Endodermal cell (in vitro differentiated cells): ENCODE measurements around the gene C4orf50. TPM values are rescaled to one million over a fixed set of nuclear protein-coding genes. Genes with fewer than 3 reads are reported as not detected.
A peak's percentile ranks its signal among the peaks of the same experiment; 100 is the strongest.

Experiments used
- DNase-seq: peaks from one replicate; pipeline ENCODE4 v3.0.0-alpha.2; 2017
- H3K27ac ChIP-seq: 2 replicates; pipeline ENCODE4 v1.5.1; 2013; ENCODE audit warnings: mild to moderate bottlenecking, low read depth, low read length, moderate library complexity
- H3K27me3 ChIP-seq: 2 replicates; pipeline ENCODE4 v1.6.1; 2013; ENCODE audit warnings: mild to moderate bottlenecking, low read length, moderate library complexity; ENCODE audit not compliant: insufficient read depth, control insufficient read depth, poor library complexity, severe bottlenecking
- H3K36me3 ChIP-seq: 2 replicates; pipeline ENCODE4 v1.7.0; 2013; ENCODE audit warnings: mild to moderate bottlenecking, low read length, moderate library complexity; ENCODE audit not compliant: control insufficient read depth, insufficient read depth
- H3K4me1 ChIP-seq: one replicate; pipeline ENCODE4 v1.7.0; 2013; ENCODE audit warnings: low read length; ENCODE audit not compliant: control insufficient read depth, insufficient read depth
- H3K4me3 ChIP-seq: 2 replicates; pipeline ENCODE4 v1.5.1; 2013; ENCODE audit warnings: mild to moderate bottlenecking, low read length, moderate library complexity
- H3K9ac ChIP-seq: 2 replicates; pipeline ENCODE4 v1.6.1; 2013; ENCODE audit warnings: mild to moderate bottlenecking, low read length, moderate library complexity; ENCODE audit not compliant: poor library complexity, severe bottlenecking; ENCODE audit errors: extremely low read depth
- H3K9me3 ChIP-seq: 2 replicates; pipeline ENCODE4 v1.6.1; 2013; ENCODE audit warnings: mild to moderate bottlenecking, low read length, moderate library complexity; ENCODE audit not compliant: control insufficient read depth
- H3K27ac Mint-ChIP-seq: 2 replicates; pipeline ENCODE4 v1.8.0; 2020; ENCODE audit warnings: mixed read lengths
- H3K27me3 Mint-ChIP-seq: 2 replicates; pipeline ENCODE4 v1.8.0; 2021; ENCODE audit warnings: mild to moderate bottlenecking, mixed read lengths; ENCODE audit not compliant: insufficient read depth
- H3K36me3 Mint-ChIP-seq: 2 replicates; pipeline ENCODE4 v1.8.0; 2020; ENCODE audit warnings: low read depth, mixed read lengths
- H3K4me1 Mint-ChIP-seq: 2 replicates; pipeline ENCODE4 v1.8.0; 2020; ENCODE audit warnings: mixed read lengths
- H3K4me3 Mint-ChIP-seq: 2 replicates; pipeline ENCODE4 v1.8.0; 2020; ENCODE audit warnings: mild to moderate bottlenecking, moderate library complexity, mixed read lengths
- H3K9me3 Mint-ChIP-seq: 2 replicates; pipeline ENCODE4 v1.8.0; 2020; ENCODE audit warnings: mild to moderate bottlenecking, mixed read lengths
- WGBS, 2 experiments: methylation state at CpG; one replicate each; pipeline versions ENCODE4 v1.1.5 to v1.1.7; 2013; ENCODE audit warnings: missing lambda C conversion rate in 2 of 2, mixed read lengths in 1 of 2; ENCODE audit not compliant: insufficient coverage in 1 of 2, insufficient read length in 1 of 2; 5-methylcytosine and 5-hydroxymethylcytosine counted together
- total RNA-seq, 2 donors: library from RNA; stranded (reverse); fragmentation: NEBNext Ultra II Directional in 1 of 2; extraction: Animal tissue kit (Norgen Biotek cat#: 25700) in 1 of 2; gene quantifications; 2 replicates in 1 of 2; 3 replicates in 1 of 2; pipeline ENCODE4 v1.2.1, GENCODE V29; 2021
- TF ChIP-seq, protein P1 (sequence below): fragments of 200-600 bp; sonication (generic); conservative IDR thresholded peaks from 2 replicates; pipeline ENCODE4 v1.5.0; 2021; ENCODE audit warnings: antibody characterized with exemption, mild to moderate bottlenecking

The C4orf50 gene
- total RNA-seq, 2 donors from 2014 or later, result 0.84 to 1.6 TPM

- 93 to 96% methylated on average over 8 to 11 of the region's 11 CpGs for WGBS, 2 experiments
- Mint-ChIP-seq H3K4me1 (peaks cover 7% of the 10 kb centered on the region), H3K9me3 (no peaks in the 10 kb centered on the region), H3K27ac (no peak overlapping the region), H3K4me3 (no peak overlapping the region), H3K36me3 (no peaks in the 10 kb centered on the region), H3K27me3 (no peaks in the 10 kb centered on the region)
- TF ChIP-seq, protein P1, sequence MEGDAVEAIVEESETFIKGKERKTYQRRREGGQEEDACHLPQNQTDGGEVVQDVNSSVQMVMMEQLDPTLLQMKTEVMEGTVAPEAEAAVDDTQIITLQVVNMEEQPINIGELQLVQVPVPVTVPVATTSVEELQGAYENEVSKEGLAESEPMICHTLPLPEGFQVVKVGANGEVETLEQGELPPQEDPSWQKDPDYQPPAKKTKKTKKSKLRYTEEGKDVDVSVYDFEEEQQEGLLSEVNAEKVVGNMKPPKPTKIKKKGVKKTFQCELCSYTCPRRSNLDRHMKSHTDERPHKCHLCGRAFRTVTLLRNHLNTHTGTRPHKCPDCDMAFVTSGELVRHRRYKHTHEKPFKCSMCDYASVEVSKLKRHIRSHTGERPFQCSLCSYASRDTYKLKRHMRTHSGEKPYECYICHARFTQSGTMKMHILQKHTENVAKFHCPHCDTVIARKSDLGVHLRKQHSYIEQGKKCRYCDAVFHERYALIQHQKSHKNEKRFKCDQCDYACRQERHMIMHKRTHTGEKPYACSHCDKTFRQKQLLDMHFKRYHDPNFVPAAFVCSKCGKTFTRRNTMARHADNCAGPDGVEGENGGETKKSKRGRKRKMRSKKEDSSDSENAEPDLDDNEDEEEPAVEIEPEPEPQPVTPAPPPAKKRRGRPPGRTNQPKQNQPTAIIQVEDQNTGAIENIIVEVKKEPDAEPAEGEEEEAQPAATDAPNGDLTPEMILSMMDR, result no peak
- Histone ChIP-seq H3K27ac (no peak overlapping the region), H3K9ac (no peak overlapping the region), H3K4me3 (no peak overlapping the region), H3K36me3 (no peaks in the 10 kb centered on the region), H3K27me3 (no peaks in the 10 kb centered on the region), H3K4me1 (no peaks in the 10 kb centered on the region), H3K9me3 (no peaks in the 10 kb centered on the region)
- DNase-seq, result no peak
Measured at GRCh38 chr4:5972571-5972970, 45.7 kb downstream of the C4orf50 start.

GRCh38 chr4:5971078-5971450 lies 47.2 kb downstream of the C4orf50 start:
- no peaks in the 10 kb centered on the region for H3K9me3 Mint-ChIP-seq
- H3K9me3 ChIP-seq, result no peaks in the 10 kb centered on the region
- peak; percentile 68 for DNase-seq
- H3K27ac ChIP-seq, result no peak overlapping the region
- H3K9ac ChIP-seq, result no peak overlapping the region
- no peaks in the 10 kb centered on the region for H3K27me3 Mint-ChIP-seq
- no peak overlapping the region for H3K4me3 Mint-ChIP-seq
- H3K27ac Mint-ChIP-seq, result no peak overlapping the region
- no peak overlapping the region for H3K4me3 ChIP-seq
- H3K36me3 Mint-ChIP-seq, result no peaks in the 10 kb centered on the region
- H3K27me3 ChIP-seq, result no peaks in the 10 kb centered on the region
- TF ChIP-seq, protein P1, result no peak
- no peaks in the 10 kb centered on the region for H3K36me3 ChIP-seq
- peaks cover 7% of the 10 kb centered on the region for H3K4me1 Mint-ChIP-seq
- 86 to 87% methylated on average over 3 to 7 of the region's 7 CpGs for WGBS, 2 experiments
- no peaks in the 10 kb centered on the region for H3K4me1 ChIP-seq

GRCh38 chr4:5970381-5971077 lies 47.7 kb downstream of the C4orf50 start:
- Histone ChIP-seq H3K36me3 (no peaks in the 10 kb centered on the region), H3K9me3 (no peaks in the 10 kb centered on the region), H3K9ac (no peak overlapping the region), H3K27ac (no peak overlapping the region), H3K27me3 (no peaks in the 10 kb centered on the region), H3K4me1 (no peaks in the 10 kb centered on the region), H3K4me3 (no peak overlapping the region)
- no peak overlapping the region for H3K27ac Mint-ChIP-seq
- no peak overlapping the region for H3K4me3 Mint-ChIP-seq
- 87 to 91% methylated on average over 9 to 16 of the region's 16 CpGs for WGBS, 2 experiments
- peaks cover 7% of the 10 kb centered on the region for H3K4me1 Mint-ChIP-seq
- no peaks in the 10 kb centered on the region for H3K9me3 Mint-ChIP-seq
- TF ChIP-seq, protein P1, result no peak
- no peaks in the 10 kb centered on the region for H3K27me3 Mint-ChIP-seq
- DNase-seq, result peak; percentile 31
- no peaks in the 10 kb centered on the region for H3K36me3 Mint-ChIP-seq
